ENCODE measurements around the gene RAG2.
A peak's percentile ranks its signal among the peaks of the same experiment; 100 is the strongest.

Gene RAG2

DNA sequence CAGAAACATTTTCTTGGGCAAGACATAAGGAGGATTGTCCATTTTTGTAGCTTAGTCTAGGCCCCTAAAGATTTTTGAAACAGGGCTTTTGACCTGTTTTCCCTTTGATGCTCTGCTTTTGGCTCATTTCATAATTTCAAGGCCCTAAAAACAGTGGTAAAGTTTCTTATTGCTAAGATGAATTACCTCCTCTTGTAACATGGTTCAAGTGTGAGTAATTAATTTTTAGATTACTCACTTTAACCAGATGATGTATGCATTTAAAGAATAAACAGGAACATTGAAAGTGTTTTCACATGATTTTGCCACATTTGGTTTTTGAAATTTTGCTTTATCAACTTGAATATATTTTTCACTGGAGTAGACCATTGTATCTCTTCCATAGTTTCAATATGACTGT lies 1.2 kb downstream of the RAG2 start:
- Histone ChIP-seq H3K9me3 (ENCODE audit: control insufficient read depth, insufficient read depth, low read depth, low read length) (no peaks in the 10 kb centered on the region), H3K27ac (ENCODE audit: extremely low read depth, low read depth, low read length) (no peak overlapping the region), H3K4me3 (ENCODE audit: low read depth, low read length) (no peak overlapping the region), H3K4me1 (ENCODE audit: control insufficient read depth, insufficient read depth, low read length) (no peaks in the 10 kb centered on the region), H3K36me3 (ENCODE audit: control insufficient read depth in 2 of 2, insufficient read depth in 1 of 2, low read length in 2 of 2) (no peaks in the 10 kb centered on the region)
- POLR2A ChIA-PET = no interaction called here
- no peak for TF ChIP-seq KLF8 (tag by site-specific recombination; IDR thresholded peaks at IDR 0.05)
- no peak for TF ChIP-seq ZNF184 (tag by site-specific recombination; IDR thresholded peaks at IDR 0.05)
- TF ChIP-seq, protein P1, sequence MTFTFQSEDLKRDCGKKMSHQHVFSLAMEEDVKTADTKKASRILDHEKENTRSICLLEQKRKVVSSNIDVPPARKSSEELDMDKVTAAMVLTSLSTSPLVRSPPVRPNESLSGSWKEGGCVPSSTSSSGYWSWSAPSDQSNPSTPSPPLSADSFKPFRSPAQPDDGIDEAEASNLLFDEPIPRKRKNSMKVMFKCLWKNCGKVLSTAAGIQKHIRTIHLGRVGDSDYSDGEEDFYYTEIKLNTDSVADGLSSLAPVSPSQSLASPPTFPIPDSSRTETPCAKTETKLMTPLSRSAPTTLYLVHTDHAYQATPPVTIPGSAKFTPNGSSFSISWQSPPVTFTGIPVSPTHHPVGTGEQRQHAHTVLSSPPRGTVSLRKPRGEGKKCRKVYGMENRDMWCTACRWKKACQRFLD (tag by site-specific recombination; IDR thresholded peaks at IDR 0.05) = no peak
- no peak for TF ChIP-seq ZNF10 (tag by site-specific recombination; IDR thresholded peaks at IDR 0.05)
- CTCF ChIA-PET = no interaction called here

DNA sequence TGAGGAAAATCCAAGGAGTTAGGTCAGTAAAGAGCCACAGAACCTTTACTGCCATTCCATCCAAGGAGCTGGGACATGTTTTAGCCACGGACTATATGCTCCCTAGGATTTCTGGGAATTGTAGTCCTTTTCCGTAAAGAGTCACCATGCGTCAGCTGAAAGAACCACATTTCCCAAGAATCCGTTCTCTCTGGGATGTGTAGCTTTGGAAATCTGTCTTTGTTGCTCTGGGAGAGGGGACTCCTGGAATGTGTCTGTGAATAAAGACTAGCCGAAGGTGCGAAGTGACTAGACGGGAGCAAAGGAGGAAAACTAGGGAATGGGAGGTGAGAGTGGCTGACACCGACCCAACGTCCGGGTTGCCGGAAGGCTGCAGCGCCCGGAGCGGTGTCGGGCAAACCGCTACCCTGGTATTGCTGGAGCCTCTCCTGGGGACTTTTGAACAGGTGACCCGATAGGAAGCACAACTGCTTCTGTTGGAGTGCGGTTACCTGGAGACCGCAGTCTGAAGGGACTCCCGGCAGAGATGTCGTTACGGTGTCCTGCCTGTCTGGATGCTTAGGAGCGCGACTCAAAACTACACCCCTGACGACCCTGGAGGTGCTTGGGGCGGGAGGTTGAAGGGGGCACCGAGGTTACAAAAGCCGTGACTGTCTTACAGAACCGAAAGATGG lies 3.6 kb downstream of the RAG2 start, which contains the start of gene IFTAP:
Gene IFTAP (plus strand): TSS at position 187 of the 674 bp plus-strand sequence. CDS start 15,602 bp downstream, outside the sequence.
- ChIA-PET CTCF (no interaction called here), POLR2A (interaction anchor here (0.6 to 0.9 kb wide), 3 partner anchors 9 to 906 kb away, joined by 3 to 4 read pairs (median 3); no protein-coding TSS in a partner anchor)
- Histone ChIP-seq H3K4me3 (ENCODE audit: low read depth, low read length) (peak within 1 kb of the TSS; percentile 81), H3K36me3 (ENCODE audit: control insufficient read depth in 2 of 2, insufficient read depth in 1 of 2, low read length in 2 of 2) (no peaks in the 10 kb centered on the region), H3K27ac (ENCODE audit: extremely low read depth, low read depth, low read length) (no peak within 1 kb of the TSS), H3K4me1 (ENCODE audit: control insufficient read depth, insufficient read depth, low read length) (no peaks in the 10 kb centered on the region), H3K9me3 (ENCODE audit: control insufficient read depth, insufficient read depth, low read depth, low read length) (no peaks in the 10 kb centered on the region)
- TF ChIP-seq ZNF10 (tag by site-specific recombination; IDR thresholded peaks at IDR 0.05) (no peak), ZNF624 (tag by site-specific recombination; IDR thresholded peaks at IDR 0.05) (no peak), KLF1 (tag by site-specific recombination; IDR thresholded peaks at IDR 0.05) (no peak), ZNF133 (tag by site-specific recombination; IDR thresholded peaks at IDR 0.05) (no peak), ZSCAN30 (tag by site-specific recombination; IDR thresholded peaks at IDR 0.05) (peak; percentile 50; the same call in 1 of the 2 replicates), KLF8 (tag by site-specific recombination; IDR thresholded peaks at IDR 0.05) (peak; percentile 68), ZNF311 (tag by site-specific recombination; IDR thresholded peaks at IDR 0.05; ENCODE audit: borderline replicate concordance) (no peak), GFI1B (tag by site-specific recombination; IDR thresholded peaks at IDR 0.05) (peak; percentile 68; the same call in 1 of the 2 replicates), ZBTB20 (tag by site-specific recombination; IDR thresholded peaks at IDR 0.05) (peak; percentile 76), ZNF664 (tag by site-specific recombination; IDR thresholded peaks at IDR 0.05) (peak; percentile 56; the same call in 1 of the 2 replicates), HOXC10 (CRISPR knock-in tag; IDR thresholded peaks at IDR 0.05) (no peak), SALL2 (tag by site-specific recombination; IDR thresholded peaks at IDR 0.05; ENCODE audit: borderline replicate concordance) (no peak), ZBTB7A (tag by site-specific recombination; IDR thresholded peaks at IDR 0.05; ENCODE audit: low read depth) (no peak), ZNF768 (tag by site-specific recombination; IDR thresholded peaks at IDR 0.05) (no peak), ZNF560 (tag by site-specific recombination; IDR thresholded peaks at IDR 0.05; ENCODE audit: borderline replicate concordance) (no peak), ZNF302 (tag by site-specific recombination; IDR thresholded peaks at IDR 0.05; ENCODE audit: low read depth) (no peak), ZFP69B (tag by site-specific recombination; IDR thresholded peaks at IDR 0.05) (0 out of 2 replicates have a peak, but pooled peaks have one; percentile 30), RBAK (tag by site-specific recombination; IDR thresholded peaks at IDR 0.05) (no peak), ZNF777 (tag by site-specific recombination; IDR thresholded peaks at IDR 0.05; ENCODE audit: borderline replicate concordance) (no peak), GLI4 (tag by site-specific recombination; IDR thresholded peaks at IDR 0.05) (0 out of 2 replicates have a peak, but pooled peaks have one; percentile 26)
- TF ChIP-seq, protein P2, sequence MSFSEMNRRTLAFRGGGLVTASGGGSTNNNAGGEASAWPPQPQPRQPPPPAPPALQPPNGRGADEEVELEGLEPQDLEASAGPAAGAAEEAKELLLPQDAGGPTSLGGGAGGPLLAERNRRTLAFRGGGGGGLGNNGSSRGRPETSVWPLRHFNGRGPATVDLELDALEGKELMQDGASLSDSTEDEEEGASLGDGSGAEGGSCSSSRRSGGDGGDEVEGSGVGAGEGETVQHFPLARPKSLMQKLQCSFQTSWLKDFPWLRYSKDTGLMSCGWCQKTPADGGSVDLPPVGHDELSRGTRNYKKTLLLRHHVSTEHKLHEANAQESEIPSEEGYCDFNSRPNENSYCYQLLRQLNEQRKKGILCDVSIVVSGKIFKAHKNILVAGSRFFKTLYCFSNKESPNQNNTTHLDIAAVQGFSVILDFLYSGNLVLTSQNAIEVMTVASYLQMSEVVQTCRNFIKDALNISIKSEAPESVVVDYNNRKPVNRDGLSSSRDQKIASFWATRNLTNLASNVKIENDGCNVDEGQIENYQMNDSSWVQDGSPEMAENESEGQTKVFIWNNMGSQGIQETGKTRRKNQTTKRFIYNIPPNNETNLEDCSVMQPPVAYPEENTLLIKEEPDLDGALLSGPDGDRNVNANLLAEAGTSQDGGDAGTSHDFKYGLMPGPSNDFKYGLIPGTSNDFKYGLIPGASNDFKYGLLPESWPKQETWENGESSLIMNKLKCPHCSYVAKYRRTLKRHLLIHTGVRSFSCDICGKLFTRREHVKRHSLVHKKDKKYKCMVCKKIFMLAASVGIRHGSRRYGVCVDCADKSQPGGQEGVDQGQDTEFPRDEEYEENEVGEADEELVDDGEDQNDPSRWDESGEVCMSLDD (tag by site-specific recombination; IDR thresholded peaks at IDR 0.05) = no peak
- TF ChIP-seq, protein P3, sequence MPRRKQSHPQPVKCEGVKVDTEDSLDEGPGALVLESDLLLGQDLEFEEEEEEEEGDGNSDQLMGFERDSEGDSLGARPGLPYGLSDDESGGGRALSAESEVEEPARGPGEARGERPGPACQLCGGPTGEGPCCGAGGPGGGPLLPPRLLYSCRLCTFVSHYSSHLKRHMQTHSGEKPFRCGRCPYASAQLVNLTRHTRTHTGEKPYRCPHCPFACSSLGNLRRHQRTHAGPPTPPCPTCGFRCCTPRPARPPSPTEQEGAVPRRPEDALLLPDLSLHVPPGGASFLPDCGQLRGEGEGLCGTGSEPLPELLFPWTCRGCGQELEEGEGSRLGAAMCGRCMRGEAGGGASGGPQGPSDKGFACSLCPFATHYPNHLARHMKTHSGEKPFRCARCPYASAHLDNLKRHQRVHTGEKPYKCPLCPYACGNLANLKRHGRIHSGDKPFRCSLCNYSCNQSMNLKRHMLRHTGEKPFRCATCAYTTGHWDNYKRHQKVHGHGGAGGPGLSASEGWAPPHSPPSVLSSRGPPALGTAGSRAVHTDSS (tag by site-specific recombination; IDR thresholded peaks at IDR 0.05) = no peak
- TF ChIP-seq, protein P4, sequence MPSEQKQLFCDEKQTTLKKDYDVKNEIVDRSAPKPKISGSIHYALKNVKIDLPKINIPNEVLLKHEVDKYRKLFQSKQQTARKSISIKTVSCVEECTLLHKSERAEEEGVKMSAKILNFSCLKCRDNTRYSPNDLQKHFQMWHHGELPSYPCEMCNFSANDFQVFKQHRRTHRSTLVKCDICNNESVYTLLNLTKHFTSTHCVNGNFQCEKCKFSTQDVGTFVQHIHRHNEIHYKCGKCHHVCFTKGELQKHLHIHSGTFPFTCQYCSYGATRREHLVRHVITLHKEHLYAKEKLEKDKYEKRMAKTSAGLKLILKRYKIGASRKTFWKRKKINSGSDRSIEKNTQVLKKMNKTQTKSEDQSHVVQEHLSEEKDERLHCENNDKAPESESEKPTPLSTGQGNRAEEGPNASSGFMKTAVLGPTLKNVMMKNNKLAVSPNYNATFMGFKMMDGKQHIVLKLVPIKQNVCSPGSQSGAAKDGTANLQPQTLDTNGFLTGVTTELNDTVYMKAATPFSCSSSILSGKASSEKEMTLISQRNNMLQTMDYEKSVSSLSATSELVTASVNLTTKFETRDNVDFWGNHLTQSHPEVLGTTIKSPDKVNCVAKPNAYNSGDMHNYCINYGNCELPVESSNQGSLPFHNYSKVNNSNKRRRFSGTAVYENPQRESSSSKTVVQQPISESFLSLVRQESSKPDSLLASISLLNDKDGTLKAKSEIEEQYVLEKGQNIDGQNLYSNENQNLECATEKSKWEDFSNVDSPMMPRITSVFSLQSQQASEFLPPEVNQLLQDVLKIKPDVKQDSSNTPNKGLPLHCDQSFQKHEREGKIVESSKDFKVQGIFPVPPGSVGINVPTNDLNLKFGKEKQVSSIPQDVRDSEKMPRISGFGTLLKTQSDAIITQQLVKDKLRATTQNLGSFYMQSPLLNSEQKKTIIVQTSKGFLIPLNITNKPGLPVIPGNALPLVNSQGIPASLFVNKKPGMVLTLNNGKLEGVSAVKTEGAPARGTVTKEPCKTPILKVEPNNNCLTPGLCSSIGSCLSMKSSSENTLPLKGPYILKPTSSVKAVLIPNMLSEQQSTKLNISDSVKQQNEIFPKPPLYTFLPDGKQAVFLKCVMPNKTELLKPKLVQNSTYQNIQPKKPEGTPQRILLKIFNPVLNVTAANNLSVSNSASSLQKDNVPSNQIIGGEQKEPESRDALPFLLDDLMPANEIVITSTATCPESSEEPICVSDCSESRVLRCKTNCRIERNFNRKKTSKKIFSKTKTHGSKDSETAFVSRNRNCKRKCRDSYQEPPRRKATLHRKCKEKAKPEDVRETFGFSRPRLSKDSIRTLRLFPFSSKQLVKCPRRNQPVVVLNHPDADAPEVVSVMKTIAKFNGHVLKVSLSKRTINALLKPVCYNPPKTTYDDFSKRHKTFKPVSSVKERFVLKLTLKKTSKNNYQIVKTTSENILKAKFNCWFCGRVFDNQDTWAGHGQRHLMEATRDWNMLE (tag by site-specific recombination; conservative IDR thresholded peaks at IDR 0.05; ENCODE audit: low read depth) = peak; percentile 99
